Measurements from ENCODE around the gene SULT1A2.
"Not testable (repeated sequence)": the region's sequence is repeated elsewhere in the genome, so short reads cannot be mapped to it uniquely, and the experiment has no call there.

The SULT1A2 gene

GRCh38 chr16:28609631-28610594 is 13.1 kb upstream of the SULT1A2 start, which contains the start of gene SULT1A1:
TSS of gene SULT1A1 (minus strand) at chr16:28610044. CDS start at chr16:28608855, 1,189 bp downstream.
- no peak for DNase-seq (ENCODE audit: low read depth)

- not testable (repeated sequence) for DNase-seq (ENCODE audit: low read depth)
Measured at GRCh38 chr16:28608867-28609596, 12.2 kb upstream of the SULT1A2 start.

GRCh38 chr16:28608496-28608808 is 11.6 kb upstream of the SULT1A2 start:
- DNase-seq (ENCODE audit: low read depth) = not testable (repeated sequence)

- DNase-seq (ENCODE audit: low read depth) = not testable (repeated sequence)
Measured at GRCh38 chr16:28607681-28608495, 11.0 kb upstream of the SULT1A2 start.

GRCh38 chr16:28607116-28607623 is 10.3 kb upstream of the SULT1A2 start:
- DNase-seq (ENCODE audit: low read depth) = no peak

- DNase-seq (ENCODE audit: low read depth) = no peak
Measured at GRCh38 chr16:28606291-28607115, 9.7 kb upstream of the SULT1A2 start.

GRCh38 chr16:28604186-28604565 is 7.3 kb upstream of the SULT1A2 start:
- DNase-seq (ENCODE audit: low read depth) = no peak

- no peak for DNase-seq (ENCODE audit: low read depth)
Measured at GRCh38 chr16:28603381-28604185, 6.7 kb upstream of the SULT1A2 start.

GRCh38 chr16:28602529-28602928 is 5.7 kb upstream of the SULT1A2 start:
- DNase-seq (ENCODE audit: low read depth) = no peak

GRCh38 chr16:28602062-28602461 is 5.2 kb upstream of the SULT1A2 start:
- DNase-seq (ENCODE audit: low read depth) = not testable (repeated sequence)

- DNase-seq (ENCODE audit: low read depth) = not testable (repeated sequence)
Measured at GRCh38 chr16:28601589-28601988, 4.7 kb upstream of the SULT1A2 start.

- DNase-seq (ENCODE audit: low read depth) = not testable (repeated sequence)
Measured at GRCh38 chr16:28600965-28601364, 4.1 kb upstream of the SULT1A2 start.

GRCh38 chr16:28599377-28600285 is 2.8 kb upstream of the SULT1A2 start:
- DNase-seq (ENCODE audit: low read depth) = not testable (repeated sequence)

- DNase-seq (ENCODE audit: low read depth) = no peak
Measured at GRCh38 chr16:28597692-28598261, 927 bp upstream of the SULT1A2 start.

GRCh38 chr16:28596115-28596630 is 677 bp downstream of the SULT1A2 start:
- no peak for DNase-seq (ENCODE audit: low read depth)

GRCh38 chr16:28595451-28595850 is 1.4 kb downstream of the SULT1A2 start:
- not testable (repeated sequence) for DNase-seq (ENCODE audit: low read depth)

GRCh38 chr16:28592979-28593553 is 3.8 kb downstream of the SULT1A2 start:
- no peak for DNase-seq (ENCODE audit: low read depth)

- no peak for DNase-seq (ENCODE audit: low read depth)
Measured at GRCh38 chr16:28592511-28592910, 4.3 kb downstream of the SULT1A2 start.
